ENCODE measurements around the gene MLKL.
A peak's percentile ranks its signal among the peaks of the same experiment; 100 is the strongest.
"Not testable (repeated sequence)": the region's sequence is repeated elsewhere in the genome, so short reads cannot be mapped to it uniquely, and the experiment has no call there.

The MLKL gene

GRCh38 chr16:74700116-74700437, 585 bp downstream of the MLKL start:
- DNase-seq (ENCODE audit: low read depth in 3 of 3), result peak in 1 of 3 experiments; percentile 19

GRCh38 chr16:74699666-74700065, 996 bp downstream of the MLKL start:
- DNase-seq (ENCODE audit: low read depth in 3 of 3), result no peak

- no peak for DNase-seq (ENCODE audit: low read depth in 3 of 3)
Observed at GRCh38 chr16:74698222-74698621, 2.4 kb downstream of the MLKL start.

- DNase-seq (ENCODE audit: low read depth in 3 of 3), result peak in 2 of 3 experiments; percentile 27 to 35
Observed at GRCh38 chr16:74695450-74696422, 4.9 kb downstream of the MLKL start.

GRCh38 chr16:74691093-74691855, 9.4 kb downstream of the MLKL start:
- DNase-seq (ENCODE audit: low read depth in 3 of 3), result no peak

- no peak for DNase-seq (ENCODE audit: low read depth in 3 of 3)
Observed at GRCh38 chr16:74682556-74682955, 18.1 kb downstream of the MLKL start.

GRCh38 chr16:74680681-74681080, 20.0 kb downstream of the MLKL start:
- no peak for DNase-seq (ENCODE audit: low read depth in 3 of 3)

GRCh38 chr16:74679983-74680382, 20.7 kb downstream of the MLKL start:
- no peak for DNase-seq (ENCODE audit: low read depth in 3 of 3)

- DNase-seq (ENCODE audit: low read depth in 3 of 3), result no peak
Observed at GRCh38 chr16:74677868-74678267, 22.8 kb downstream of the MLKL start.

- DNase-seq (ENCODE audit: low read depth in 3 of 3), result no peak
Observed at GRCh38 chr16:74673876-74674275, 26.8 kb downstream of the MLKL start.

- DNase-seq (ENCODE audit: low read depth in 3 of 3), result not testable (repeated sequence)
Observed at GRCh38 chr16:74668877-74669276, 31.8 kb downstream of the MLKL start.

- peak in 2 of 3 experiments; percentile 9 to 43 for DNase-seq (ENCODE audit: low read depth in 3 of 3)
Observed at GRCh38 chr16:74667255-74667700, 33.4 kb downstream of the MLKL start.

- peak; percentile 87 to 93 (median 92) for DNase-seq (ENCODE audit: low read depth in 3 of 3)
Observed at GRCh38 chr16:74666425-74667254, 34.0 kb downstream of the MLKL start, which contains the start of gene RFWD3. Gene RFWD3, minus strand, starts transcription at chr16:74666877. Its CDS starts 5,428 bp downstream, at chr16:74661449.

- DNase-seq (ENCODE audit: low read depth in 3 of 3), result no peak
Observed at GRCh38 chr16:74666010-74666421, 34.6 kb downstream of the MLKL start.

GRCh38 chr16:74661064-74661463, 39.6 kb downstream of the MLKL start:
- DNase-seq (ENCODE audit: low read depth in 3 of 3), result no peak

GRCh38 chr16:74660383-74660782, 40.3 kb downstream of the MLKL start:
- no peak for DNase-seq (ENCODE audit: low read depth in 3 of 3)

GRCh38 chr16:74659041-74659440, 41.6 kb downstream of the MLKL start:
- no peak for DNase-seq (ENCODE audit: low read depth in 3 of 3)

- DNase-seq (ENCODE audit: low read depth in 3 of 3), result no peak
Observed at GRCh38 chr16:74657870-74658642, 42.6 kb downstream of the MLKL start.

GRCh38 chr16:74654536-74655050, 46.1 kb downstream of the MLKL start:
- DNase-seq (ENCODE audit: low read depth in 3 of 3), result no peak

- DNase-seq (ENCODE audit: low read depth in 3 of 3), result not testable (repeated sequence)
Observed at GRCh38 chr16:74652883-74653282, 47.8 kb downstream of the MLKL start.

- DNase-seq (ENCODE audit: low read depth in 3 of 3), result no peak
Observed at GRCh38 chr16:74652249-74652648, 48.4 kb downstream of the MLKL start.
